ENCODE results near the gene MOGAT3. TPM values are rescaled to one million over a fixed set of nuclear protein-coding genes. Genes with fewer than 3 reads are reported as not detected.
"Not testable (repeated sequence)": the region's sequence is repeated elsewhere in the genome, so short reads cannot be mapped to it uniquely, and the experiment has no call there.

Gene MOGAT3
- total and polyA plus RNA-seq, 5 donors from 2014 or later: not detected

GRCh38 chr7:101199522-101199921, 1.3 kb downstream of the MOGAT3 start:
- H3K4me1 ChIP-seq (ENCODE audit: control insufficient read depth, insufficient read depth, low read length, poor library complexity, severe bottlenecking); H3K36me3 ChIP-seq (ENCODE audit: control insufficient read depth, insufficient read depth, low read length); H3K9me3 Mint-ChIP-seq; ATAC-seq (ENCODE audit: low read depth in 2 of 2); H3K9me3 ChIP-seq (ENCODE audit: control insufficient read depth in 2 of 2, low read length in 2 of 2); H3K36me3 Mint-ChIP-seq; H3K27ac Mint-ChIP-seq; H3K4me1 Mint-ChIP-seq; H3K27me3 ChIP-seq (ENCODE audit: control insufficient read depth, insufficient read depth, low read length); H3K4me3 ChIP-seq (ENCODE audit: low read depth, low read length); DNase-seq; H3K4me3 Mint-ChIP-seq; H3K27ac ChIP-seq (ENCODE audit: insufficient read depth, low read length, poor library complexity, severe bottlenecking): not testable (repeated sequence)
- H3K27me3 Mint-ChIP-seq: peaks cover 53% of the 10 kb centered on the region

- H3K27me3 Mint-ChIP-seq: peaks cover 47% of the 10 kb centered on the region
- Histone ChIP-seq H3K27ac (ENCODE audit: insufficient read depth, low read length, poor library complexity, severe bottlenecking) (no peak overlapping the region), H3K4me3 (ENCODE audit: low read depth, low read length) (no peak overlapping the region), H3K9me3 (ENCODE audit: control insufficient read depth in 2 of 2, low read length in 2 of 2) (no peaks in the 10 kb centered on the region), H3K27me3 (ENCODE audit: control insufficient read depth, insufficient read depth, low read length) (no peaks in the 10 kb centered on the region), H3K4me1 (ENCODE audit: control insufficient read depth, insufficient read depth, low read length, poor library complexity, severe bottlenecking) (peaks cover 4% of the 10 kb centered on the region), H3K36me3 (ENCODE audit: control insufficient read depth, insufficient read depth, low read length) (no peaks in the 10 kb centered on the region)
- ATAC-seq (ENCODE audit: low read depth in 2 of 2): no peak
- H3K27ac Mint-ChIP-seq: no peak overlapping the region
- no peak overlapping the region for H3K4me3 Mint-ChIP-seq
- H3K36me3 Mint-ChIP-seq: no peaks in the 10 kb centered on the region
- H3K4me1 Mint-ChIP-seq: peaks cover 0 to 2% (median 0%) of the 10 kb centered on the region in 4 donors
- DNase-seq: no peak
- no peaks in the 10 kb centered on the region for H3K9me3 Mint-ChIP-seq
Observed at GRCh38 chr7:101198476-101198875, 2.4 kb downstream of the MOGAT3 start.

- H3K27me3 Mint-ChIP-seq: peaks cover 44% of the 10 kb centered on the region
- ATAC-seq (ENCODE audit: low read depth in 2 of 2) (no peak), DNase-seq (no peak)
- peaks cover 4% of the 10 kb centered on the region for H3K4me1 ChIP-seq (ENCODE audit: control insufficient read depth, insufficient read depth, low read length, poor library complexity, severe bottlenecking)
- H3K4me3 Mint-ChIP-seq: no peak overlapping the region
- no peaks in the 10 kb centered on the region for H3K36me3 Mint-ChIP-seq
- no peaks in the 10 kb centered on the region for H3K9me3 Mint-ChIP-seq
- H3K9me3 ChIP-seq (ENCODE audit: control insufficient read depth in 2 of 2, low read length in 2 of 2): no peaks in the 10 kb centered on the region
- no peaks in the 10 kb centered on the region for H3K36me3 ChIP-seq (ENCODE audit: control insufficient read depth, insufficient read depth, low read length)
- H3K4me3 ChIP-seq (ENCODE audit: low read depth, low read length): no peak overlapping the region
- peaks cover 0 to 2% (median 0%) of the 10 kb centered on the region in 4 donors for H3K4me1 Mint-ChIP-seq
- H3K27ac ChIP-seq (ENCODE audit: insufficient read depth, low read length, poor library complexity, severe bottlenecking): no peak overlapping the region
- no peaks in the 10 kb centered on the region for H3K27me3 ChIP-seq (ENCODE audit: control insufficient read depth, insufficient read depth, low read length)
- H3K27ac Mint-ChIP-seq: no peak overlapping the region
Observed at GRCh38 chr7:101197991-101198390, 2.8 kb downstream of the MOGAT3 start.

- no peak overlapping the region for H3K4me3 Mint-ChIP-seq
- peaks cover 32% of the 10 kb centered on the region for H3K27me3 Mint-ChIP-seq
- no peak overlapping the region for H3K27ac Mint-ChIP-seq
- no peaks in the 10 kb centered on the region for H3K27me3 ChIP-seq (ENCODE audit: control insufficient read depth, insufficient read depth, low read length)
- no peak for DNase-seq
- ATAC-seq (ENCODE audit: low read depth in 2 of 2): no peak
- no peaks in the 10 kb centered on the region for H3K4me1 ChIP-seq (ENCODE audit: control insufficient read depth, insufficient read depth, low read length, poor library complexity, severe bottlenecking)
- peaks cover 0 to 6% (median 2%) of the 10 kb centered on the region in 4 donors for H3K4me1 Mint-ChIP-seq
- no peak overlapping the region for H3K27ac ChIP-seq (ENCODE audit: insufficient read depth, low read length, poor library complexity, severe bottlenecking)
- H3K36me3 ChIP-seq (ENCODE audit: control insufficient read depth, insufficient read depth, low read length): no peaks in the 10 kb centered on the region
- H3K9me3 ChIP-seq (ENCODE audit: control insufficient read depth in 2 of 2, low read length in 2 of 2): no peaks in the 10 kb centered on the region
- H3K9me3 Mint-ChIP-seq: no peaks in the 10 kb centered on the region
- no peaks in the 10 kb centered on the region for H3K36me3 Mint-ChIP-seq
- H3K4me3 ChIP-seq (ENCODE audit: low read depth, low read length): no peak overlapping the region
Observed at GRCh38 chr7:101195884-101196283, 5.0 kb downstream of the MOGAT3 start.

- DNase-seq (no peak), ATAC-seq (ENCODE audit: low read depth in 2 of 2) (no peak)
- no peaks in the 10 kb centered on the region for H3K36me3 ChIP-seq (ENCODE audit: control insufficient read depth, insufficient read depth, low read length)
- H3K9me3 Mint-ChIP-seq: no peaks in the 10 kb centered on the region
- H3K4me1 ChIP-seq (ENCODE audit: control insufficient read depth, insufficient read depth, low read length, poor library complexity, severe bottlenecking): no peaks in the 10 kb centered on the region
- H3K36me3 Mint-ChIP-seq: no peaks in the 10 kb centered on the region
- peaks cover 29% of the 10 kb centered on the region for H3K27me3 Mint-ChIP-seq
- H3K9me3 ChIP-seq (ENCODE audit: control insufficient read depth in 2 of 2, low read length in 2 of 2): no peaks in the 10 kb centered on the region
- H3K4me3 Mint-ChIP-seq: no peak overlapping the region
- no peaks in the 10 kb centered on the region for H3K27me3 ChIP-seq (ENCODE audit: control insufficient read depth, insufficient read depth, low read length)
- H3K27ac Mint-ChIP-seq: no peak overlapping the region
- peaks cover 0 to 6% (median 1%) of the 10 kb centered on the region in 4 donors for H3K4me1 Mint-ChIP-seq
- H3K4me3 ChIP-seq (ENCODE audit: low read depth, low read length): no peak overlapping the region
- no peak overlapping the region for H3K27ac ChIP-seq (ENCODE audit: insufficient read depth, low read length, poor library complexity, severe bottlenecking)
Observed at GRCh38 chr7:101189109-101189508, 11.7 kb downstream of the MOGAT3 start.

GRCh38 chr7:101186844-101187428, 13.9 kb downstream of the MOGAT3 start:
- H3K4me3 ChIP-seq (ENCODE audit: low read depth, low read length): no peak overlapping the region
- no peak for ATAC-seq (ENCODE audit: low read depth in 2 of 2)
- Mint-ChIP-seq H3K27me3 (peaks cover 34% of the 10 kb centered on the region), H3K9me3 (no peaks in the 10 kb centered on the region), H3K36me3 (no peaks in the 10 kb centered on the region), H3K4me3 (no peak overlapping the region), H3K4me1 (peaks cover 0 to 8% (median 2%) of the 10 kb centered on the region in 4 donors), H3K27ac (no peak overlapping the region)
- no peak overlapping the region for H3K27ac ChIP-seq (ENCODE audit: insufficient read depth, low read length, poor library complexity, severe bottlenecking)
- H3K36me3 ChIP-seq (ENCODE audit: control insufficient read depth, insufficient read depth, low read length): no peaks in the 10 kb centered on the region
- H3K27me3 ChIP-seq (ENCODE audit: control insufficient read depth, insufficient read depth, low read length): peaks cover 5% of the 10 kb centered on the region
- H3K9me3 ChIP-seq (ENCODE audit: control insufficient read depth in 2 of 2, low read length in 2 of 2): no peaks in the 10 kb centered on the region
- H3K4me1 ChIP-seq (ENCODE audit: control insufficient read depth, insufficient read depth, low read length, poor library complexity, severe bottlenecking): no peaks in the 10 kb centered on the region
- DNase-seq: no peak

- Mint-ChIP-seq H3K36me3 (no peaks in the 10 kb centered on the region), H3K4me3 (no peak overlapping the region)
- ATAC-seq (ENCODE audit: low read depth in 2 of 2): no peak
Observed at GRCh38 chr7:101186194-101186593, 14.6 kb downstream of the MOGAT3 start.

GRCh38 chr7:101185258-101185839, 15.5 kb downstream of the MOGAT3 start:
- Histone ChIP-seq H3K9me3 (ENCODE audit: control insufficient read depth in 2 of 2, low read length in 2 of 2) (no peaks in the 10 kb centered on the region), H3K36me3 (ENCODE audit: control insufficient read depth, insufficient read depth, low read length) (no peaks in the 10 kb centered on the region), H3K27me3 (ENCODE audit: control insufficient read depth, insufficient read depth, low read length) (peaks cover 7% of the 10 kb centered on the region), H3K4me1 (ENCODE audit: control insufficient read depth, insufficient read depth, low read length, poor library complexity, severe bottlenecking) (peaks cover under 1% of the 10 kb centered on the region), H3K4me3 (ENCODE audit: low read depth, low read length) (no peak overlapping the region), H3K27ac (ENCODE audit: insufficient read depth, low read length, poor library complexity, severe bottlenecking) (no peak overlapping the region)
- peaks cover 0 to 2% (median 0%) of the 10 kb centered on the region in 7 donors for H3K9me3 Mint-ChIP-seq
- no peaks in the 10 kb centered on the region for H3K36me3 Mint-ChIP-seq
- H3K27me3 Mint-ChIP-seq: peaks cover 46% of the 10 kb centered on the region
- H3K4me1 Mint-ChIP-seq: peaks cover 0 to 14% (median 5%) of the 10 kb centered on the region in 4 donors
- H3K4me3 Mint-ChIP-seq: no peak overlapping the region
- DNase-seq: no peak
- no peak overlapping the region for H3K27ac Mint-ChIP-seq
- no peak for ATAC-seq (ENCODE audit: low read depth in 2 of 2)

More at GRCh38 chr7:101186194-101186593, 14.6 kb downstream of the MOGAT3 start:
- no peak overlapping the region for H3K4me3 ChIP-seq (ENCODE audit: low read depth, low read length)
- H3K36me3 ChIP-seq (ENCODE audit: control insufficient read depth, insufficient read depth, low read length): no peaks in the 10 kb centered on the region
- peaks cover 40% of the 10 kb centered on the region for H3K27me3 Mint-ChIP-seq
- H3K27me3 ChIP-seq (ENCODE audit: control insufficient read depth, insufficient read depth, low read length): peaks cover 7% of the 10 kb centered on the region
- no peaks in the 10 kb centered on the region for H3K9me3 Mint-ChIP-seq
- no peak for DNase-seq
- H3K9me3 ChIP-seq (ENCODE audit: control insufficient read depth in 2 of 2, low read length in 2 of 2): no peaks in the 10 kb centered on the region
- no peak overlapping the region for H3K27ac Mint-ChIP-seq
- H3K4me1 Mint-ChIP-seq: peaks cover 0 to 9% (median 2%) of the 10 kb centered on the region in 4 donors
- H3K27ac ChIP-seq (ENCODE audit: insufficient read depth, low read length, poor library complexity, severe bottlenecking): no peak overlapping the region
- H3K4me1 ChIP-seq (ENCODE audit: control insufficient read depth, insufficient read depth, low read length, poor library complexity, severe bottlenecking): no peaks in the 10 kb centered on the region

Measured in CD4-positive, CD25-positive, alpha-beta regulatory T cell (primary cell).